Keratinocyte (primary cell): ENCODE results near the gene ATP6V0E1. TPM values are rescaled to one million over a fixed set of nuclear protein-coding genes. Genes with fewer than 3 reads are reported as not detected.

Source experiments
- DNase-seq: peaks from one replicate; pipeline ENCODE4 v3.0.0-alpha.2; 2011; ENCODE audit warnings: low read depth, missing footprints, low spot score
- FAIRE-seq: peaks from 2 replicates; lab custom pipeline; 2011; peaks lifted over from hg19 to GRCh38; lab: Jason Lieb, UNC
- H2AFZ ChIP-seq: 2 replicates; pipeline ENCODE4 v1.6.0; 2012; ENCODE audit warnings: low read length, control low read depth, inconsistent platforms; ENCODE audit not compliant: control insufficient read depth
- H3K27ac ChIP-seq: 2 replicates; pipeline ENCODE4 v1.5.1; 2011; ENCODE audit warnings: low read length; ENCODE audit not compliant: control insufficient read depth, insufficient read depth
- H3K27me3 ChIP-seq: 3 replicates; pipeline ENCODE4 v1.6.0; 2011; ENCODE audit warnings: low read length; ENCODE audit not compliant: control insufficient read depth, insufficient read depth; ENCODE audit errors: extremely low read depth
- H3K36me3 ChIP-seq, 2 experiments: 2 replicates in 1 of 2; 3 replicates in 1 of 2; pipeline ENCODE4 v1.5.1; 2011; ENCODE audit warnings: low read length in 2 of 2, mild to moderate bottlenecking in 1 of 2; ENCODE audit not compliant: control insufficient read depth in 2 of 2, insufficient read depth in 2 of 2; ENCODE audit errors: extremely low read depth in 1 of 2
- H3K4me1 ChIP-seq: 3 replicates; pipeline ENCODE4 v1.5.1; 2011; ENCODE audit warnings: low read length; ENCODE audit not compliant: control insufficient read depth, insufficient read depth; ENCODE audit errors: extremely low read depth
- H3K4me2 ChIP-seq: 3 replicates; pipeline ENCODE4 v1.6.0; 2011; ENCODE audit warnings: low read depth, low read length; ENCODE audit not compliant: control insufficient read depth, insufficient read depth; ENCODE audit errors: extremely low read depth
- H3K4me3 ChIP-seq, 3 experiments: fragments of 200-600 bp in 1 of 3; sonication (generic) in 1 of 3; 2 replicates in 2 of 3; 3 replicates in 1 of 3; pipeline ENCODE4 v1.5.1; 2011 to 2016; ENCODE audit warnings: low read length in 3 of 3, mild to moderate bottlenecking in 3 of 3, control low read depth in 2 of 3, inconsistent platforms in 1 of 3, low read depth in 1 of 3, mixed read lengths in 1 of 3, mixed run types in 1 of 3, moderate library complexity in 1 of 3; ENCODE audit not compliant: control insufficient read depth in 2 of 3, insufficient read depth in 2 of 3; ENCODE audit errors: extremely low read depth in 1 of 3
- H3K79me2 ChIP-seq: 2 replicates; pipeline ENCODE4 v1.6.0; 2012; ENCODE audit warnings: low read length; ENCODE audit not compliant: control insufficient read depth, insufficient read depth
- H3K9ac ChIP-seq: 3 replicates; pipeline ENCODE4 v1.6.0; 2011; ENCODE audit warnings: low read length; ENCODE audit not compliant: control insufficient read depth, insufficient read depth; ENCODE audit errors: extremely low read depth
- H3K9me1 ChIP-seq: 3 replicates; pipeline ENCODE4 v1.6.0; 2011; ENCODE audit warnings: low read length; ENCODE audit not compliant: control insufficient read depth, insufficient read depth; ENCODE audit errors: extremely low read depth
- H3K9me3 ChIP-seq: 2 replicates; pipeline ENCODE4 v1.5.1; 2012; ENCODE audit warnings: low read depth, low read length; ENCODE audit not compliant: control insufficient read depth
- H4K20me1 ChIP-seq: 3 replicates; pipeline ENCODE4 v1.6.0; 2011; ENCODE audit warnings: low read length; ENCODE audit not compliant: control insufficient read depth, insufficient read depth; ENCODE audit errors: extremely low read depth
- EZH2 ChIP-seq: IDR thresholded peaks from one replicate; pipeline ENCODE4 v1.6.1; 2012; ENCODE audit warnings: inconsistent platforms, mild to moderate bottlenecking, low read length, moderate library complexity
- dilution Hi-C: fragments of 300-500 bp; cut with MboI; formaldehyde crosslinking; loops from one replicate; pipeline ENCODE4 v1.7.0; 2020; ENCODE audit warnings: low sequenced_read_pairs; ENCODE audit not compliant: extremely low pct_ligation_motif_present
- polyA plus RNA-seq, 5 experiments: library from polyadenylated mRNA; depleted of rRNA in 3 of 5; stranded (reverse) in 3 of 5; stranded (forward) in 1 of 5; unstranded in 1 of 5; fragments of >200 nt; gene quantifications; 1 replicate in 1 of 5; 2 replicates in 3 of 5; 3 replicates in 1 of 5; pipeline versions ENCODE4 v1.2.1 to v1.2.3, GENCODE V29; 2011 to 2012; ENCODE audit warnings: missing spikeins in 2 of 5, low read depth in 1 of 5, low replicate concordance in 1 of 5
- TF ChIP-seq, protein P1 (sequence below), 3 experiments: IDR thresholded peaks in 1 of 3; conservative IDR thresholded peaks in 1 of 3; optimal IDR thresholded peaks in 1 of 3; 2 replicates in 2 of 3; 3 replicates in 1 of 3; pipeline versions ENCODE3 to v1.5.1; 2011; ENCODE audit warnings: low read length in 3 of 3, mild to moderate bottlenecking in 3 of 3, moderate library complexity in 2 of 3, control low read depth in 1 of 3, inconsistent platforms in 1 of 3; ENCODE audit not compliant: insufficient read depth in 2 of 3; ENCODE audit errors: extremely low read depth in 1 of 3

ATP6V0E1 gene
- polyA plus RNA-seq, 1 donor (not counting 4 experiments of a cell fraction or from before 2014, with no cell fraction given) = 533 TPM

- FAIRE-seq = no peak
- Histone ChIP-seq H3K9ac (no peak overlapping the region), H3K4me3 (no peak overlapping the region), H3K36me3 (no peaks in the 10 kb centered on the region), H3K9me1 (no peaks in the 10 kb centered on the region), H3K27ac (no peak overlapping the region), H3K9me3 (no peaks in the 10 kb centered on the region), H2AFZ (no peak overlapping the region), H3K4me2 (no peak overlapping the region), H3K4me1 (peaks cover 4% of the 10 kb centered on the region), H3K79me2 (peaks cover 76% of the 10 kb centered on the region), H4K20me1 (no peaks in the 10 kb centered on the region), H3K27me3 (no peaks in the 10 kb centered on the region)
- dilution Hi-C loops = no loop called here
- no peak for DNase-seq
- no peak for TF ChIP-seq EZH2
- TF ChIP-seq, protein P1, sequence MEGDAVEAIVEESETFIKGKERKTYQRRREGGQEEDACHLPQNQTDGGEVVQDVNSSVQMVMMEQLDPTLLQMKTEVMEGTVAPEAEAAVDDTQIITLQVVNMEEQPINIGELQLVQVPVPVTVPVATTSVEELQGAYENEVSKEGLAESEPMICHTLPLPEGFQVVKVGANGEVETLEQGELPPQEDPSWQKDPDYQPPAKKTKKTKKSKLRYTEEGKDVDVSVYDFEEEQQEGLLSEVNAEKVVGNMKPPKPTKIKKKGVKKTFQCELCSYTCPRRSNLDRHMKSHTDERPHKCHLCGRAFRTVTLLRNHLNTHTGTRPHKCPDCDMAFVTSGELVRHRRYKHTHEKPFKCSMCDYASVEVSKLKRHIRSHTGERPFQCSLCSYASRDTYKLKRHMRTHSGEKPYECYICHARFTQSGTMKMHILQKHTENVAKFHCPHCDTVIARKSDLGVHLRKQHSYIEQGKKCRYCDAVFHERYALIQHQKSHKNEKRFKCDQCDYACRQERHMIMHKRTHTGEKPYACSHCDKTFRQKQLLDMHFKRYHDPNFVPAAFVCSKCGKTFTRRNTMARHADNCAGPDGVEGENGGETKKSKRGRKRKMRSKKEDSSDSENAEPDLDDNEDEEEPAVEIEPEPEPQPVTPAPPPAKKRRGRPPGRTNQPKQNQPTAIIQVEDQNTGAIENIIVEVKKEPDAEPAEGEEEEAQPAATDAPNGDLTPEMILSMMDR (optimal IDR thresholded peaks at IDR 0.05 in 1 of 3, IDR thresholded peaks at IDR 0.05 in 1 of 3, conservative IDR thresholded peaks at IDR 0.05 in 1 of 3; ENCODE audit: extremely low read depth in 1 of 3, insufficient read depth in 2 of 3, low read length in 3 of 3) = no peak
Observed at GRCh38 chr5:173010547-173011464, 27.2 kb downstream of the ATP6V0E1 start.

DNA sequence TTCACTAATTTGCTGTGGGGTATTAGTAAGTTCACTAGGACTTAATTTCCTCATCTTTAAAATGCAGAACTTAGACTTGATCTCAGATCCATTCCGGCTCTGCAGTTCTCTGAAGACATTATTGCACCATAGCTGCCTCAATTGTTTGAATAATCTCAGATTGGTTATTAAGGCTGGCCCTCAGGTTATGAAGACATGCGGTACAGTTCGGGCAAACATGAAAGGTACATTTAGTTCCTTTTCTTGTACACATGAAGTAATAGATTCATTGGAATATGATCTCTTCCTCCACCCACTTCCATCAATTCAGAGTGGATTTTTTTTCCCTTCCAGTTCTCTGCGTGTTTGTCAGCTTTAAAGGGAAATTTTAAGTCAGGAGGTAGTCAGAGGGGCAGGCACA is 28.0 kb downstream of the ATP6V0E1 start:
- dilution Hi-C loops = no loop called here
- H3K27ac ChIP-seq = no peak overlapping the region
- no peaks in the 10 kb centered on the region for H3K36me3 ChIP-seq
- no peak overlapping the region for H3K4me3 ChIP-seq
- no peak overlapping the region for H3K4me2 ChIP-seq
- no peak overlapping the region for H3K9ac ChIP-seq
- peaks cover 69% of the 10 kb centered on the region for H3K79me2 ChIP-seq
- no peaks in the 10 kb centered on the region for H3K9me3 ChIP-seq
- H2AFZ ChIP-seq = no peak overlapping the region
- peaks cover 12% of the 10 kb centered on the region for H3K4me1 ChIP-seq
- no peaks in the 10 kb centered on the region for H3K9me1 ChIP-seq
- DNase-seq (no peak), FAIRE-seq (no peak)
- TF ChIP-seq EZH2 = no peak
- TF ChIP-seq, protein P1 (optimal IDR thresholded peaks at IDR 0.05 in 1 of 3, IDR thresholded peaks at IDR 0.05 in 1 of 3, conservative IDR thresholded peaks at IDR 0.05 in 1 of 3; ENCODE audit: extremely low read depth in 1 of 3, insufficient read depth in 2 of 3, low read length in 3 of 3) = no peak
- H3K27me3 ChIP-seq = no peaks in the 10 kb centered on the region
- H4K20me1 ChIP-seq = no peaks in the 10 kb centered on the region
